Testis (tissue), 2 donors: ENCODE measurements around the gene RILP.
A peak's percentile ranks its signal among the peaks of the same experiment; 100 is the strongest.

Experiments
- POLR2A ChIP-seq: fragments of 450-650 bp; IDR thresholded peaks from one replicate; pipeline ENCODE4 v1.6.1; 2017; ENCODE audit warnings: antibody characterized with exemption, mild to moderate bottlenecking, moderate library complexity
- TF ChIP-seq, protein P1 (sequence below), 3 experiments: fragments of 450-650 bp in 2 of 3; fragments of 200-600 bp in 1 of 3; sonication (generic) in 1 of 3; IDR thresholded peaks; one replicate each; pipeline ENCODE4 v1.5.1; 2016 to 2019; ENCODE audit warnings: antibody characterized with exemption in 3 of 3, mild to moderate bottlenecking in 2 of 3, moderate library complexity in 1 of 3

DNA sequence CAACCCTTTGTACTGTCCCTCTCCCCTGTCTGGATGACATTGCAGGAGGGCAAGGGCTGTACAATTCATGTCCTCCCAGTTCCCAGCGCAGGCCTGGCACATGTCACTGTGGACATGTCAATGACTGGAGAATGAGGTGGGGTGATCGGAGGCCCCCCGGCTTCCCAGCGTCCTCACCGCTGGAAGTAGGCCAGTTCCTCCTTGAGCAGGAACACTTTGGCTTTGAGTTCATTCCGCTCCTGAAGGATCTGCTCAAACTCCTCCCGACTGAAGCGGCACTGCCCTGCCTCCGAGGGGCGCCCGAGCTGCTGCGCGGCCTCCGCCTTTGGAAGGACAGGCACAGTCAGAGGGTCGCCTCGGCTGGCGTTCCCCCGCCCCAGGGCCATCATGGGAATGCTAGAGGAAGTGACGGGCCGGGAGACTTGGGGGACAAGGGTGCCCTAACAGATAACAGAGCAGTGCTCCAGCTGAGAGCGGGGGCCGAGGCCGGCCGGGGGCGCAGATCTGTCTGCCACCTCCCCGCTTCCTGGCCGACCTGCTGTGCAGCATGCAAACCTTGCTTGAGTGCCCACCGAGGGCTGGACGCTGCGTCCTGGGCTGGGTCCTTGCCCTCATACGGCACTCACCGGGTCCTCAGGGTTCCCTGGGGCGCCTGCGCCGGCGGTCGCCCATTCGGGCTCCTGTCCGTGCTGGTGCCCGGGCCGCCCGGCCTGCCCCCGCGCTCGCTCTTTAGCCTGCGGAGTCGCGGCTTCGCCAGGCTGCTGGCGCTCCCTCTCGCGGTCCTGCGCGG is 1.3 kb downstream of the RILP start:
- no peak for TF ChIP-seq POLR2A
- TF ChIP-seq, protein P1, sequence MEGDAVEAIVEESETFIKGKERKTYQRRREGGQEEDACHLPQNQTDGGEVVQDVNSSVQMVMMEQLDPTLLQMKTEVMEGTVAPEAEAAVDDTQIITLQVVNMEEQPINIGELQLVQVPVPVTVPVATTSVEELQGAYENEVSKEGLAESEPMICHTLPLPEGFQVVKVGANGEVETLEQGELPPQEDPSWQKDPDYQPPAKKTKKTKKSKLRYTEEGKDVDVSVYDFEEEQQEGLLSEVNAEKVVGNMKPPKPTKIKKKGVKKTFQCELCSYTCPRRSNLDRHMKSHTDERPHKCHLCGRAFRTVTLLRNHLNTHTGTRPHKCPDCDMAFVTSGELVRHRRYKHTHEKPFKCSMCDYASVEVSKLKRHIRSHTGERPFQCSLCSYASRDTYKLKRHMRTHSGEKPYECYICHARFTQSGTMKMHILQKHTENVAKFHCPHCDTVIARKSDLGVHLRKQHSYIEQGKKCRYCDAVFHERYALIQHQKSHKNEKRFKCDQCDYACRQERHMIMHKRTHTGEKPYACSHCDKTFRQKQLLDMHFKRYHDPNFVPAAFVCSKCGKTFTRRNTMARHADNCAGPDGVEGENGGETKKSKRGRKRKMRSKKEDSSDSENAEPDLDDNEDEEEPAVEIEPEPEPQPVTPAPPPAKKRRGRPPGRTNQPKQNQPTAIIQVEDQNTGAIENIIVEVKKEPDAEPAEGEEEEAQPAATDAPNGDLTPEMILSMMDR (IDR thresholded peaks at IDR 0.05) = peak in 1 of 3 experiments; percentile 85
